ENCODE data around the gene IL7R.

- TF ChIP-seq CTCF (IDR thresholded peaks at IDR 0.05) (no peak), POLR2A (IDR thresholded peaks at IDR 0.05) (no peak)
These were observed 2.5 kb downstream of the IL7R start for GRCh38 chr5:35859101-35859661.
